ENCODE data around the gene RAB27A. TPM values are rescaled to one million over a fixed set of nuclear protein-coding genes. Genes with fewer than 3 reads are reported as not detected.
A peak's percentile ranks its signal among the peaks of the same experiment; 100 is the strongest.

RAB27A gene
- total RNA-seq, 1 donor from 2014 or later = 26.7 TPM

DNA sequence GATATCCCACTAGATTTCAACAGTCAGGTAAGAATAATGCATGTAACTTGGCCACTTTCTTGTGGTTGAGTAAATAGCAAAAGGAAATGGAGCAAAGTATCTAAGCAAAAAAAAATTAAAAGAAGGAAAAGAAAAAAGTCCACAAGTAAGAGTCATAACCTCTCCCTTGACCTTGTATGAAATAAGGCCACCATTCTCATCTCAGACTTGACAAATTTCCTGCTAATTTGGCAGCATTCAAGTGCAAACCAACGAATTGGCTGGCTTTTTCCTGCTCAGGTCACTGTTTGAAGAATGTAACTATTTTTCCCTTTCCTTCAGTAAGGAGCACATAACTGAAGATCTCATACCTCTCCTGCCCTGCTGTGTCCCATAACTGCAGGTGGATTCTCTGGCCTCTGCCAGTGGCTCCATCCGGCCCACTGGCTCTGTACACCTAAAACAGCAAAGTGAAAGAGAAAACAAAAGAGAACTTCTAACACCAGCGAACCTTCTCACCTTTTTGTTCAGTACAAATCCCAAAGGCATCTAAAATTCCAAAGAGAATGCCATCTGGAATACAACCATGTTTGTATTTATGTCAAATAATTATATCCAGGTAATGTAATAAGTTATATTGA lies 59.5 kb downstream of the RAB27A start:
- H3K4me3 Mint-ChIP-seq = no peak overlapping the region
- DNase-seq (no peak), ATAC-seq (ENCODE audit: low read depth) (no peak)
- ChIA-PET POLR2A (interaction anchor here (0.7 kb wide), 1 partner anchor 42 kb away, joined by 3 read pairs; no protein-coding TSS in a partner anchor), CTCF (no interaction called here)
- H3K9me3 Mint-ChIP-seq = no peaks in the 10 kb centered on the region
- H3K27me3 Mint-ChIP-seq = no peaks in the 10 kb centered on the region
- H3K36me3 Mint-ChIP-seq (ENCODE audit: low read depth) = peaks cover 33% of the 10 kb centered on the region
- peaks cover 7% of the 10 kb centered on the region for H3K4me1 Mint-ChIP-seq
- intact Hi-C loops (cut with micrococcal nuclease) = no loop called here
- no peak overlapping the region for H3K27ac Mint-ChIP-seq
- TF ChIP-seq, protein P1, sequence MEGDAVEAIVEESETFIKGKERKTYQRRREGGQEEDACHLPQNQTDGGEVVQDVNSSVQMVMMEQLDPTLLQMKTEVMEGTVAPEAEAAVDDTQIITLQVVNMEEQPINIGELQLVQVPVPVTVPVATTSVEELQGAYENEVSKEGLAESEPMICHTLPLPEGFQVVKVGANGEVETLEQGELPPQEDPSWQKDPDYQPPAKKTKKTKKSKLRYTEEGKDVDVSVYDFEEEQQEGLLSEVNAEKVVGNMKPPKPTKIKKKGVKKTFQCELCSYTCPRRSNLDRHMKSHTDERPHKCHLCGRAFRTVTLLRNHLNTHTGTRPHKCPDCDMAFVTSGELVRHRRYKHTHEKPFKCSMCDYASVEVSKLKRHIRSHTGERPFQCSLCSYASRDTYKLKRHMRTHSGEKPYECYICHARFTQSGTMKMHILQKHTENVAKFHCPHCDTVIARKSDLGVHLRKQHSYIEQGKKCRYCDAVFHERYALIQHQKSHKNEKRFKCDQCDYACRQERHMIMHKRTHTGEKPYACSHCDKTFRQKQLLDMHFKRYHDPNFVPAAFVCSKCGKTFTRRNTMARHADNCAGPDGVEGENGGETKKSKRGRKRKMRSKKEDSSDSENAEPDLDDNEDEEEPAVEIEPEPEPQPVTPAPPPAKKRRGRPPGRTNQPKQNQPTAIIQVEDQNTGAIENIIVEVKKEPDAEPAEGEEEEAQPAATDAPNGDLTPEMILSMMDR (IDR thresholded peaks at IDR 0.05) = no peak

DNA sequence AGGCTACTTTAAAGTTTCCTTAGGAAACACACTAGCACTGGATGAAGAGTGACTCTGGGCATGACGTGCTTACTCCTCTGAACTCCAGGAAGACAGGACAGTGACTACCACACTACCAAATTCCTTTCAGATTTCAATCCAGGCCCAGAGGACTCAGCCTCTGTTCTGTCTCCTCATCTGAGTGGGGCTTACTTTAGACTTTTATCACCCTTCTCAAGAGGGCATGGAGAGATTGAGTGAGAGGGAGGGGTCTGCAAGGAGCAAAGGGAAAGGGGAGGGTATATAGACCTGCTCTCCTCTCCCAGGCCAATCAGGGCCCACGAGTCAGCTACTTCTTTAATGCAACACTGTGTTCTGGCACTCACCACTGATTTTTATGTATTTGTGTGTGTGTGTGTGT lies 63.5 kb downstream of the RAB27A start:
- Mint-ChIP-seq H3K27ac (no peak overlapping the region), H3K9me3 (no peaks in the 10 kb centered on the region), H3K36me3 (ENCODE audit: low read depth) (peaks cover 20% of the 10 kb centered on the region), H3K4me1 (peaks cover 46% of the 10 kb centered on the region), H3K27me3 (no peaks in the 10 kb centered on the region), H3K4me3 (no peak overlapping the region)
- no peak for ATAC-seq (ENCODE audit: low read depth)
- ChIA-PET CTCF (no interaction called here), POLR2A (no interaction called here)
- intact Hi-C loops (cut with micrococcal nuclease) = loop anchor here (10.0 kb wide), 1 partner anchor 61 kb away; no protein-coding TSS in a partner anchor
- TF ChIP-seq, protein P1 (IDR thresholded peaks at IDR 0.05) = no peak
- no peak for DNase-seq

DNA sequence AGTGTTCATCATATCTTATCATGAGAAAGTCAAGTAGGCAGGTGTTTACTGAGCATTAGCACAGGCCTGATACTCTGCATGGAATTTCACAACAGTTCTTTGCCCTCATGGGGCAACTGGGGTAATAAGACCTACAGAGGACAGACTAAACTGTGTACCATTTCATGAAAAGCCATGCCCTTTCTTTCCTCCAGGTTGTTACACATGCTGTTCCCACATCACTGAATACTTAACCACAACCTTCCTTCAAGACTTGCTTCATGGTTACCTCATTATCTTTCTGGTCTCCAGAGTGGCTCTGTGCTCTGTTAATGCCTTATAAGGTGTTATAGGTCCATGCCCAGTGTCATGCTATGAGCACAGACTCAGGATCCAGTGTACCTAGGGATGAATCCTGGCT lies 64.7 kb downstream of the RAB27A start:
- H3K36me3 Mint-ChIP-seq (ENCODE audit: low read depth) = peaks cover 15% of the 10 kb centered on the region

DNA sequence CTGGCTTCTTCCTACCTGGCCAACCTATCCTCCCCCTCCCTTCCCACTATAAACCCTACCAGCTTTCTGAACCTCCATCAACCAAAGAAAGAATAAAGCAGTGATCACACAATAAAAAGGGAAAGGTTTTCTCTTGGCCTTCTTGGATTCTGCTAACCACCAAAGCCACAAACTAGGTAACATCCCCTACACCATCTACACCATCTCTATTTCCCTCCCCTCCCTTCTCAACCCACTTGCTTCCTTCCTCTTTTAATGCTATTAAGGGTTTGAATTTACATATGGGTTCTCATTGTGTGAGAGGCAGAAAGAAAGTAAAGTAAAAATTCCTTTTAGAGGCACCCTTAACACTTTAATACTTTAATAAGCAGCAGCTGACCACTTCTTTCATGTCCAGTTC lies 67.0 kb downstream of the RAB27A start:
- H3K27me3 Mint-ChIP-seq = no peaks in the 10 kb centered on the region
- DNase-seq (no peak), ATAC-seq (ENCODE audit: low read depth) (peak; percentile 74)
- POLR2A ChIA-PET = interaction anchor here (0.8 to 3.0 kb wide), 3 partner anchors 26 to 55 kb away, joined by 3 to 22 read pairs (median 5); partner anchors contain the start of gene RSL24D1
- peak overlapping the region; percentile 72 for H3K4me3 Mint-ChIP-seq
- CTCF ChIA-PET = interaction anchor here (1.8 to 2.0 kb wide), 4 partner anchors 68 to 216 kb away, joined by 5 to 8 read pairs (median 6); partner anchors contain the start of genes CCPG1 and PIERCE2
- peaks cover 7% of the 10 kb centered on the region for H3K36me3 Mint-ChIP-seq (ENCODE audit: low read depth)
- peaks cover 66% of the 10 kb centered on the region for H3K4me1 Mint-ChIP-seq
- TF ChIP-seq, protein P1 (IDR thresholded peaks at IDR 0.05) = no peak
- H3K27ac Mint-ChIP-seq = peak overlapping the region; percentile 83
- intact Hi-C loops (cut with micrococcal nuclease) = loop anchor here (1.0 to 10.0 kb wide), 5 partner anchors 35 to 68 kb away; no protein-coding TSS in a partner anchor
- H3K9me3 Mint-ChIP-seq = no peaks in the 10 kb centered on the region

More for the DNA sequence above, 64.7 kb downstream of the RAB27A start:
- H3K9me3 Mint-ChIP-seq = no peaks in the 10 kb centered on the region
- H3K27me3 Mint-ChIP-seq = no peaks in the 10 kb centered on the region
- no peak overlapping the region for H3K4me3 Mint-ChIP-seq
- ATAC-seq (ENCODE audit: low read depth) = no peak
- intact Hi-C loops (cut with micrococcal nuclease) = loop anchor here (5.0 to 10.0 kb wide), 3 partner anchors 32 to 60 kb away; no protein-coding TSS in a partner anchor
- CTCF ChIA-PET = no interaction called here
- DNase-seq = no peak
- H3K4me1 Mint-ChIP-seq = peaks cover 52% of the 10 kb centered on the region
- POLR2A ChIA-PET = no interaction called here
- TF ChIP-seq, protein P1 (IDR thresholded peaks at IDR 0.05) = no peak
- peak overlapping the region; percentile 42 for H3K27ac Mint-ChIP-seq
